ENCODE data around the gene HHIPL1. TPM values are rescaled to one million over a fixed set of nuclear protein-coding genes. Genes with fewer than 3 reads are reported as not detected.

HHIPL1 gene
- polyA plus RNA-seq, 6 donors from 2014 or later: 0.13 TPM; not detected in 5

GRCh38 chr14:99616832-99617800 lies 27.8 kb upstream of the HHIPL1 start:
- Mint-ChIP-seq H3K9me3 (no peaks in the 10 kb centered on the region), H3K27me3 (peaks cover 16 to 33% (median 18%) of the 10 kb centered on the region in 3 donors), H3K4me1 (peaks cover 0 to 2% (median 0%) of the 10 kb centered on the region in 3 donors), H3K27ac (no peak overlapping the region), H3K36me3 (no peaks in the 10 kb centered on the region), H3K4me3 (no peak overlapping the region)
- ATAC-seq (ENCODE audit: low read depth in 2 of 2) (no peak), DNase-seq (no peak)

GRCh38 chr14:99619835-99620834 lies 24.8 kb upstream of the HHIPL1 start:
- no peak overlapping the region for H3K4me3 Mint-ChIP-seq
- no peak for ATAC-seq (ENCODE audit: low read depth in 2 of 2)
- H3K27me3 Mint-ChIP-seq: peaks cover 26 to 52% (median 40%) of the 10 kb centered on the region in 3 donors
- DNase-seq: no peak
- no peaks in the 10 kb centered on the region for H3K36me3 Mint-ChIP-seq
- no peak overlapping the region for H3K27ac Mint-ChIP-seq
- no peaks in the 10 kb centered on the region for H3K9me3 Mint-ChIP-seq
- peaks cover 0 to 2% (median 0%) of the 10 kb centered on the region in 3 donors for H3K4me1 Mint-ChIP-seq

GRCh38 chr14:99621948-99622347 lies 23.0 kb upstream of the HHIPL1 start:
- H3K4me1 Mint-ChIP-seq: no peaks in the 10 kb centered on the region
- ATAC-seq (ENCODE audit: low read depth in 2 of 2) (no peak), DNase-seq (no peak)
- H3K27me3 Mint-ChIP-seq: peaks cover 19 to 50% (median 36%) of the 10 kb centered on the region in 3 donors
- no peaks in the 10 kb centered on the region for H3K36me3 Mint-ChIP-seq
- H3K27ac Mint-ChIP-seq: no peak overlapping the region
- no peaks in the 10 kb centered on the region for H3K9me3 Mint-ChIP-seq
- H3K4me3 Mint-ChIP-seq: no peak overlapping the region

- DNase-seq: no peak
- no peaks in the 10 kb centered on the region for H3K36me3 Mint-ChIP-seq
- H3K4me3 Mint-ChIP-seq: no peak overlapping the region
- no peak for ATAC-seq (ENCODE audit: low read depth in 2 of 2)
- H3K9me3 Mint-ChIP-seq: no peaks in the 10 kb centered on the region
- H3K27ac Mint-ChIP-seq: no peak overlapping the region
- H3K27me3 Mint-ChIP-seq: peaks cover 25 to 52% (median 47%) of the 10 kb centered on the region in 3 donors
- peaks cover 0 to 3% (median 0%) of the 10 kb centered on the region in 3 donors for H3K4me1 Mint-ChIP-seq
These were observed 20.9 kb upstream of the HHIPL1 start for GRCh38 chr14:99624024-99624423.

- Mint-ChIP-seq H3K9me3 (no peaks in the 10 kb centered on the region), H3K4me1 (peaks cover 0 to 4% (median 0%) of the 10 kb centered on the region in 3 donors), H3K27ac (no peak overlapping the region), H3K4me3 (no peak overlapping the region), H3K27me3 (peaks cover 25 to 48% (median 45%) of the 10 kb centered on the region in 3 donors), H3K36me3 (no peaks in the 10 kb centered on the region)
- no peak for ATAC-seq (ENCODE audit: low read depth in 2 of 2)
- no peak for DNase-seq
These were observed 20.0 kb upstream of the HHIPL1 start for GRCh38 chr14:99624971-99625370.

GRCh38 chr14:99625476-99625875 lies 19.5 kb upstream of the HHIPL1 start:
- Mint-ChIP-seq H3K36me3 (no peaks in the 10 kb centered on the region), H3K9me3 (no peaks in the 10 kb centered on the region), H3K4me1 (peaks cover 0 to 4% (median 0%) of the 10 kb centered on the region in 3 donors), H3K27ac (no peak overlapping the region), H3K27me3 (peaks cover 25 to 53% (median 45%) of the 10 kb centered on the region in 3 donors), H3K4me3 (no peak overlapping the region)
- DNase-seq (no peak), ATAC-seq (ENCODE audit: low read depth in 2 of 2) (no peak)

- H3K4me1 Mint-ChIP-seq: peaks cover 0 to 4% (median 0%) of the 10 kb centered on the region in 3 donors
- H3K27ac Mint-ChIP-seq: peak overlapping the region in 1 of 6 donors; percentile 15
- peaks cover 25 to 56% (median 45%) of the 10 kb centered on the region in 3 donors for H3K27me3 Mint-ChIP-seq
- ATAC-seq (ENCODE audit: low read depth in 2 of 2) (no peak), DNase-seq (no peak)
- H3K36me3 Mint-ChIP-seq: no peaks in the 10 kb centered on the region
- no peaks in the 10 kb centered on the region for H3K9me3 Mint-ChIP-seq
- H3K4me3 Mint-ChIP-seq: no peak overlapping the region
These were observed 18.8 kb upstream of the HHIPL1 start for GRCh38 chr14:99626041-99626648.

- Mint-ChIP-seq H3K27ac (no peak overlapping the region), H3K27me3 (peaks cover 23 to 53% (median 45%) of the 10 kb centered on the region in 3 donors)
- ATAC-seq (ENCODE audit: low read depth in 2 of 2): no peak
These were observed 17.8 kb upstream of the HHIPL1 start for GRCh38 chr14:99627100-99627499.

GRCh38 chr14:99627510-99628381 lies 17.2 kb upstream of the HHIPL1 start:
- no peak for DNase-seq
- Mint-ChIP-seq H3K27me3 (peaks cover 20 to 48% (median 47%) of the 10 kb centered on the region in 3 donors), H3K4me1 (peaks cover 0 to 4% (median 3%) of the 10 kb centered on the region in 3 donors), H3K4me3 (no peak overlapping the region), H3K27ac (peak overlapping the region in 1 of 6 donors; percentile 25), H3K36me3 (no peaks in the 10 kb centered on the region), H3K9me3 (no peaks in the 10 kb centered on the region)
- ATAC-seq (ENCODE audit: low read depth in 2 of 2): no peak

More at GRCh38 chr14:99627100-99627499, 17.8 kb upstream of the HHIPL1 start:
- Mint-ChIP-seq H3K4me3 (no peak overlapping the region), H3K4me1 (peaks cover 0 to 4% (median 0%) of the 10 kb centered on the region in 3 donors), H3K9me3 (no peaks in the 10 kb centered on the region), H3K36me3 (no peaks in the 10 kb centered on the region)
- no peak for DNase-seq

GRCh38 chr14:99628887-99629618 lies 15.9 kb upstream of the HHIPL1 start:
- peak; percentile 25 for DNase-seq
- Mint-ChIP-seq H3K4me1 (peaks cover 4 to 8% (median 6%) of the 10 kb centered on the region in 3 donors), H3K36me3 (no peaks in the 10 kb centered on the region), H3K9me3 (no peaks in the 10 kb centered on the region), H3K4me3 (no peak overlapping the region), H3K27me3 (peaks cover 20 to 36% (median 35%) of the 10 kb centered on the region in 3 donors), H3K27ac (peak overlapping the region in 1 of 6 donors; percentile 33)
- ATAC-seq (ENCODE audit: low read depth in 2 of 2): peak; percentile 35 to 52

GRCh38 chr14:99630202-99630601 lies 14.7 kb upstream of the HHIPL1 start:
- Mint-ChIP-seq H3K27me3 (peaks cover 13 to 35% (median 34%) of the 10 kb centered on the region in 3 donors), H3K4me1 (peaks cover 4 to 11% (median 8%) of the 10 kb centered on the region in 3 donors), H3K36me3 (no peaks in the 10 kb centered on the region), H3K27ac (no peak overlapping the region), H3K4me3 (no peak overlapping the region), H3K9me3 (no peaks in the 10 kb centered on the region)
- ATAC-seq (ENCODE audit: low read depth in 2 of 2): no peak
- no peak for DNase-seq
